Ishikawa (cell line): ENCODE data around the gene NLN.

Source experiments
- CEBPB ChIP-seq: IDR thresholded peaks from 2 replicates; pipeline ENCODE4 v1.6.1; 2012
- CREB1 ChIP-seq: IDR thresholded peaks from 2 replicates; pipeline ENCODE4 v1.6.1; 2012; ENCODE audit warnings: low read depth
- EGR1 ChIP-seq: IDR thresholded peaks from 2 replicates; pipeline ENCODE4 v1.6.1; 2012
- EP300 ChIP-seq: IDR thresholded peaks from 2 replicates; pipeline ENCODE4 v1.6.1; 2012; ENCODE audit warnings: borderline replicate concordance
- FOXM1 ChIP-seq: IDR thresholded peaks from 2 replicates; pipeline ENCODE4 v1.6.1; 2012; ENCODE audit warnings: low read depth, borderline replicate concordance
- NFIC ChIP-seq: IDR thresholded peaks from 2 replicates; pipeline ENCODE4 v1.6.1; 2012
- RAD21 ChIP-seq: IDR thresholded peaks from 2 replicates; pipeline ENCODE4 v1.6.1; 2012; ENCODE audit warnings: low read depth
- TAF1 ChIP-seq: IDR thresholded peaks from 2 replicates; pipeline ENCODE4 v1.6.1; 2012; ENCODE audit warnings: low read depth, mild to moderate bottlenecking
- TCF12 ChIP-seq: IDR thresholded peaks from 2 replicates; pipeline ENCODE4 v1.6.1; 2012; ENCODE audit warnings: low read depth
- TEAD4 ChIP-seq: IDR thresholded peaks from 2 replicates; pipeline ENCODE4 v1.6.1; 2012
- YY1 ChIP-seq: IDR thresholded peaks from 2 replicates; pipeline ENCODE4 v1.6.1; 2012; ENCODE audit warnings: low read depth
- ZBTB7A ChIP-seq: IDR thresholded peaks from 2 replicates; pipeline ENCODE4 v1.6.1; 2012; ENCODE audit warnings: low read depth
- TF ChIP-seq, protein P1 (sequence below): IDR thresholded peaks from 2 replicates; pipeline ENCODE4 v1.6.1; 2012; ENCODE audit warnings: low read depth, mild to moderate bottlenecking
- TF ChIP-seq, protein P2 (sequence below): IDR thresholded peaks from 2 replicates; pipeline ENCODE4 v1.6.1; 2012
- TF ChIP-seq, protein P3 (sequence below): IDR thresholded peaks from 2 replicates; pipeline ENCODE4 v1.6.1; 2012

NLN gene

DNA sequence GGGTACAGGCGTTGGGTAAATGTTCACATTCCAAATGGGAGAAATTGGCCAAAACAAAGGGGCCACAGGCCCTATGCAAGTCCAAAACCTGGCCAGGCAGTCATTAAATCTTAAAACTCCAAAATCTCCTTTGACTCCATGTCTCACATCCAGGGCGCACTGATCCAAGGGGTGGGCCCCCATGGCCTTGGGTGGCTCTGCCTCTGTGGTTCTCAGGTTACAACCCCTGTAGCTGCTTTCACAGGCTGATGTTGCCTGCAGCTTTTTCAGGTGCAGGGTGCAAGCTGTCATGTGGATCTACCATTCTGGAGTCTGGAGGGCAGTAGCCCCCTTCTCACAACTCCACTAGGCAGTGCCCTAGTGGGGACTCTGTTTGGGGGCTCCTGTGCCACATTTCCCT, 44.8 kb downstream of the NLN start:
- TF ChIP-seq TCF12 (no peak), ZBTB7A (no peak), EGR1 (no peak), TAF1 (no peak), EP300 (no peak), CEBPB (no peak), CREB1 (no peak), TEAD4 (no peak), FOXM1 (no peak), NFIC (no peak), YY1 (no peak), RAD21 (no peak)
- TF ChIP-seq, protein P1, sequence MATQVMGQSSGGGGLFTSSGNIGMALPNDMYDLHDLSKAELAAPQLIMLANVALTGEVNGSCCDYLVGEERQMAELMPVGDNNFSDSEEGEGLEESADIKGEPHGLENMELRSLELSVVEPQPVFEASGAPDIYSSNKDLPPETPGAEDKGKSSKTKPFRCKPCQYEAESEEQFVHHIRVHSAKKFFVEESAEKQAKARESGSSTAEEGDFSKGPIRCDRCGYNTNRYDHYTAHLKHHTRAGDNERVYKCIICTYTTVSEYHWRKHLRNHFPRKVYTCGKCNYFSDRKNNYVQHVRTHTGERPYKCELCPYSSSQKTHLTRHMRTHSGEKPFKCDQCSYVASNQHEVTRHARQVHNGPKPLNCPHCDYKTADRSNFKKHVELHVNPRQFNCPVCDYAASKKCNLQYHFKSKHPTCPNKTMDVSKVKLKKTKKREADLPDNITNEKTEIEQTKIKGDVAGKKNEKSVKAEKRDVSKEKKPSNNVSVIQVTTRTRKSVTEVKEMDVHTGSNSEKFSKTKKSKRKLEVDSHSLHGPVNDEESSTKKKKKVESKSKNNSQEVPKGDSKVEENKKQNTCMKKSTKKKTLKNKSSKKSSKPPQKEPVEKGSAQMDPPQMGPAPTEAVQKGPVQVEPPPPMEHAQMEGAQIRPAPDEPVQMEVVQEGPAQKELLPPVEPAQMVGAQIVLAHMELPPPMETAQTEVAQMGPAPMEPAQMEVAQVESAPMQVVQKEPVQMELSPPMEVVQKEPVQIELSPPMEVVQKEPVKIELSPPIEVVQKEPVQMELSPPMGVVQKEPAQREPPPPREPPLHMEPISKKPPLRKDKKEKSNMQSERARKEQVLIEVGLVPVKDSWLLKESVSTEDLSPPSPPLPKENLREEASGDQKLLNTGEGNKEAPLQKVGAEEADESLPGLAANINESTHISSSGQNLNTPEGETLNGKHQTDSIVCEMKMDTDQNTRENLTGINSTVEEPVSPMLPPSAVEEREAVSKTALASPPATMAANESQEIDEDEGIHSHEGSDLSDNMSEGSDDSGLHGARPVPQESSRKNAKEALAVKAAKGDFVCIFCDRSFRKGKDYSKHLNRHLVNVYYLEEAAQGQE = no peak
- TF ChIP-seq, protein P2, sequence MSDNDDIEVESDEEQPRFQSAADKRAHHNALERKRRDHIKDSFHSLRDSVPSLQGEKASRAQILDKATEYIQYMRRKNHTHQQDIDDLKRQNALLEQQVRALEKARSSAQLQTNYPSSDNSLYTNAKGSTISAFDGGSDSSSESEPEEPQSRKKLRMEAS = no peak
- TF ChIP-seq, protein P3, sequence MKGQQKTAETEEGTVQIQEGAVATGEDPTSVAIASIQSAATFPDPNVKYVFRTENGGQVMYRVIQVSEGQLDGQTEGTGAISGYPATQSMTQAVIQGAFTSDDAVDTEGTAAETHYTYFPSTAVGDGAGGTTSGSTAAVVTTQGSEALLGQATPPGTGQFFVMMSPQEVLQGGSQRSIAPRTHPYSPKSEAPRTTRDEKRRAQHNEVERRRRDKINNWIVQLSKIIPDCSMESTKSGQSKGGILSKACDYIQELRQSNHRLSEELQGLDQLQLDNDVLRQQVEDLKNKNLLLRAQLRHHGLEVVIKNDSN = no peak

DNA sequence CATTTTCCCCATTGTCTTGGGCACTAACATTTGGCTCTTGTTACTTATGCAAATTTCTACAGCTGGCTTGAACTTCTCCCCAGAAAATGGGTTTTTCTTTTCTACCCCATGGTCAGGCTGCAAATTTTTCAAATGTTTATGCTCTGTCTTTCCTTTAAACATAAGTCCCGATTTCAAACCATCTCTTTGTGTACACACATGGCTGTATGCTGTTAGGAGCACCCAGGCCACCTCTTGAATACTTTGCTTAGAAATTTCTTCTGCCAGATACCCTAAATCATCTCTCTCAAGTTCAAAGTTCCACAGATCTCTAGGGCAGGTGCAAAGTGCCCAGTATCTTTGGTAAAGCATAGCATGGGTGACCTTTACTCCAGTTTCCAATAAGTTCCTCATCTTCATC, 45.6 kb downstream of the NLN start:
- no peak for TF ChIP-seq FOXM1
- no peak for TF ChIP-seq TEAD4
- TF ChIP-seq EGR1 = no peak
- TF ChIP-seq NFIC = no peak
- TF ChIP-seq, protein P3 = no peak

DNA sequence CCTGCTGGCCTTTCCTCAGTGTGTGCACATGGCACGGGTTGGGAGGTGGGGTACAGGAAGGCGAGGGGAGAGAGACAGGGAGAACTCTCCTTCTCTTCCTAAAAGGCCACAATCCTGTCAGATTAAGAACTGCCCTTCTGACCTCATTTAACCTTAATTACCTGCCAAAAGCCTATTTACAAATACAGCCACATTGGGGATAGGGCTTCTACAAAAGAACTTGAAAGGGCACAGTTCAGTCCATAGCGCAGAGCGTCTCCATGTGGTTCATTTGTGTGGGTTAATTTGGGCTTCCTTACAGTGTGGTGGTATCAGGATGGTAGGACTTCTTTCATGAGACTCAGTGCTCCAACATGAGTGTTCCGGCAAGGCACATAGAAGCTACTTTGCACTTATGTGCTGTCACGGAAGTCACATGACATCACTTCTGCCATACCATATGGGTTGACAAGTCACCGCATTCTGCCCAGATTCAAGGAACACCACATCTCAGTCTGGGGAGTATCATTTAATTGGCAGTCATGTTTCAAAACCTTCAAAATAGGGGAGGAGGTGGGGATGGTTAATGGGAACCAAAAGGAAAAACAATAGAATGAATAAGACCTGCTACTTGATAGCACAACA, 46.8 kb downstream of the NLN start:
- TF ChIP-seq, protein P3 = 0 out of 2 replicates have a peak, but pooled peaks have one; percentile 18
- TF ChIP-seq YY1 = no peak

DNA sequence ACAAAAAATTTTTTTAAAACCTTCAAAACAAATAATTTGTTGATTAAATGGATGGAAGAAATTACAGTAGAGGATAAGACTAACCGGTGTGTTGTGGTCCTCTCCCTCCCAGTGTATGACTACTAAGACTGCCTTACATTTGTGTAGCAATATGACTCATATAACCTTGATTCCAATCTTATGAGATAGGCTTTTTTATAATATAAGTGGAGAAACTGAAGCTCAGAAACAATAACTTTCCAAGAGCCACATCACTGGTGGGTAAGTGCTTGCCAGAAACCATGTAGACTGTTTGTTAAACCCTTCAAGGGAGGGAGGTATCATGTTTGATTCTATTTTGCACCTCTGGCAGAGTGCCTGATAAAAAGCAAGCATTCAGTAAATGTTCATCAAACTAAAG, 47.5 kb downstream of the NLN start:
- TF ChIP-seq TCF12 (no peak), EGR1 (no peak), TEAD4 (no peak), NFIC (no peak), RAD21 (no peak), CREB1 (no peak), EP300 (no peak), ZBTB7A (no peak), FOXM1 (no peak), YY1 (no peak), CEBPB (no peak), TAF1 (no peak)
- TF ChIP-seq, protein P2 = no peak
- TF ChIP-seq, protein P3 = no peak
- TF ChIP-seq, protein P1 = no peak

DNA sequence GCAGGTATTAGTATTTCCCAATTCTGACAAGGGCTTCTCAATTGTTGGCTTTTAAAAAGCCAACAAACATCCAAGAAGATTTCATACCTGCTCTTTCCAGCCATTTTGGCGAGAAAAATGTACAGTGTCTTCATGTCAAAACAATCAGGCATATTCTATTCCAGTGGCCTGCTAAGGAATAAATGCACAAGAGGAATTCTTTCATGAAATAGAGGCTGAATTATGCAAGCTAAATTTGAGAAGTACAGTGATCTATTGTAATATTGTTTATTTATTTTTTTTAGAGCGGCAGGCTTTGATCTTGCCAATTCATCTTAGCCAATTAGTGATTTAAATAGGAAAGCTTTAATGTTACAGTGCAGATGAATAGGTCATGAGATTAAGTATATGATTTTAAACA, 49.3 kb downstream of the NLN start:
- TF ChIP-seq TCF12 (no peak), CREB1 (no peak), EP300 (no peak), RAD21 (no peak), TAF1 (no peak)
